ENCODE data around the gene MAF. TPM values are rescaled to one million over a fixed set of nuclear protein-coding genes. Genes with fewer than 3 reads are reported as not detected.

MAF gene
- total and polyA plus RNA-seq, 11 donors = 2.8 to 59.0 (median 11.3) TPM

DNA sequence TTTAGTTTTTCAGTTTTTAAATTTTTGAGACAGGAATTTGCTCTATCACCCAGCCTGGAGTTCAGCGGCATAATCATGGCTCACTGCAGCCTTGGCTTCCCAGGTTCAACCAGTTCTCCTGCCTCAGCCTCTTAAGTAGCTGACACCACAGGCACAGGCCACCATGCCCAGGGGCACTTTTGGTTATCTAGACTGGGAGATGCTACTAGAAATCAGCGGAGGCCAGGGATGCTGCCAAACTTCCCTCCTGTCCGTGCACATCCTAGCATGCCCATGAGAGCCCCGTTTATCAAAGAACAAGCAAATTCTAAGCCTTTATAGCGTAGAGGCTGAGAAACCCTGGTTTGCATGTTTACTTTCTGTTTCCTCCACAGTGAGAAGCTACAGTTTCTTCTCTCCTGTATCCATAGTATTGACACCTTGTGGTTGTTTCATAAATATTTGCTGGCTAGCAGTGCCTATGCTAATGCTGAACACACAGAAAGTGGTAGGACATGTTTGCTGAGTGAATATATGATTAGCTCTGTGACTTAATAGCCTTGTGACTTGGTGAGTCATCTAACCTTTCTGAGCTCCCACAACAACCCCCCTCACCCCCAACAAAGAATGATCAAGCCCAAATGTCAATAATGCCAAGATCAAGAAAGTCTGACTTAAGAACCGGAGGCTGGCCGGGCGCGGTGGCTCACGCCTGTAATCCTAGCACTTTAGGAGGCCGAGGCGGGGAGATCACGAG is 39.2 kb upstream of the MAF start:
- Histone ChIP-seq H3K27me3 (peaks cover 0 to 5% (median 0%) of the 10 kb centered on the region in 9 donors), H3K27ac (no peak overlapping the region), H3K9me3 (no peaks in the 10 kb centered on the region), H3K36me3 (no peaks in the 10 kb centered on the region), H3K4me1 (peaks cover 0 to 8% (median 0%) of the 10 kb centered on the region in 12 donors), H3K4me3 (no peak overlapping the region)
- DNase-seq (no peak), ATAC-seq (no peak)
- TF ChIP-seq POLR2A (IDR thresholded peaks at IDR 0.05) = no peak
- TF ChIP-seq, protein P1, sequence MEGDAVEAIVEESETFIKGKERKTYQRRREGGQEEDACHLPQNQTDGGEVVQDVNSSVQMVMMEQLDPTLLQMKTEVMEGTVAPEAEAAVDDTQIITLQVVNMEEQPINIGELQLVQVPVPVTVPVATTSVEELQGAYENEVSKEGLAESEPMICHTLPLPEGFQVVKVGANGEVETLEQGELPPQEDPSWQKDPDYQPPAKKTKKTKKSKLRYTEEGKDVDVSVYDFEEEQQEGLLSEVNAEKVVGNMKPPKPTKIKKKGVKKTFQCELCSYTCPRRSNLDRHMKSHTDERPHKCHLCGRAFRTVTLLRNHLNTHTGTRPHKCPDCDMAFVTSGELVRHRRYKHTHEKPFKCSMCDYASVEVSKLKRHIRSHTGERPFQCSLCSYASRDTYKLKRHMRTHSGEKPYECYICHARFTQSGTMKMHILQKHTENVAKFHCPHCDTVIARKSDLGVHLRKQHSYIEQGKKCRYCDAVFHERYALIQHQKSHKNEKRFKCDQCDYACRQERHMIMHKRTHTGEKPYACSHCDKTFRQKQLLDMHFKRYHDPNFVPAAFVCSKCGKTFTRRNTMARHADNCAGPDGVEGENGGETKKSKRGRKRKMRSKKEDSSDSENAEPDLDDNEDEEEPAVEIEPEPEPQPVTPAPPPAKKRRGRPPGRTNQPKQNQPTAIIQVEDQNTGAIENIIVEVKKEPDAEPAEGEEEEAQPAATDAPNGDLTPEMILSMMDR (IDR thresholded peaks at IDR 0.05) = no peak
- intact Hi-C loops (cut with DNase I) = no loop called here
- 88 to 92% (median 90%) methylated on average over 12 to 13 of the region's 13 CpGs for WGBS, 4 donors

DNA sequence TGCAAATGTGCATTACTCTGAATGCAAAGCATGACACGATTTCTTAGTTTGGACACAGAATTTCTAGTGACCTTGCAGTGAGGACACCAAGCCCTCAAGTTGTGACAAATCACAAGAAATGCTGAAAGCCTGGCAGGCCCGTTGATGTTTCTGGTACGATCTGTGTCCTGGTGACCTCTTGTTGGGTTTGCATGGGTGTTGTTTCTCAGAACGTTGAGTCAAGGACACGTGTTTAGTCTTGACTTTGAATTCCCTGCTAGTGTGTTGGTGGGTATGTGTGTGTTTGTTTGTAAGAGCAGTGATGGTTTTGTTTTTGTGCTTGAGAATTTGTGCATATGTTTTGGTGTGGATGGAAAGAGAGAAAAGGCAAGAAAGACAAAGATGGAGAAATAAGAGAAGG is 37.8 kb upstream of the MAF start:
- no peak for ATAC-seq
- no peak for DNase-seq
- no peak overlapping the region for H3K27ac ChIP-seq

DNA sequence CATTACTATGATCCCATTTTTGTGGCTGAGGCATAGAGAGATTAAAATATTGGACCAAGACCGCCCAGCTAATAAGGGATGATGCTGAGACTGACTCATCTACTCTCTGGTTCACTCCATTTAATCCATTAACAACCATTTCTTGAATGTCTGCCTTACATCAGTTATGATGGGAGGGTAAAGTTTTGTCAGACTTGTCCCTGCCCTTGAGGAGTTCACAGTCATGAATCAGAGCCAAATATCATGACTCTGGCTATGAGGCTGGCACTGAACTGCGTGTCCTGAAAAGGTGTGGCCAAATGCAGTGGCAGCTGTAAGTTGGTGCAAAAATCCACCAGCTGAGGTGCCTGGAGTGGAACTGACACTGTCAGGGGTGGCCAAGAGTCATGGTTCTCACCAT is 35.0 kb upstream of the MAF start:
- H3K9me3 ChIP-seq = no peaks in the 10 kb centered on the region
- H3K36me3 ChIP-seq = no peaks in the 10 kb centered on the region
- no peaks in the 10 kb centered on the region for H3K27me3 ChIP-seq
- H3K4me1 ChIP-seq = peaks cover 0 to 2% (median 0%) of the 10 kb centered on the region in 12 donors
- 95 to 100% (median 98%) methylated on average over 2 of the region's 2 CpGs for WGBS, 4 donors
- no peak for TF ChIP-seq POLR2A (IDR thresholded peaks at IDR 0.05)
- TF ChIP-seq, protein P1 (IDR thresholded peaks at IDR 0.05) = no peak
- H3K4me3 ChIP-seq = no peak overlapping the region
- DNase-seq = no peak
- no peak overlapping the region for H3K27ac ChIP-seq
- no peak for ATAC-seq
- intact Hi-C loops (cut with DNase I) = no loop called here

More for the DNA sequence above, 37.8 kb upstream of the MAF start:
- TF ChIP-seq POLR2A (IDR thresholded peaks at IDR 0.05) = no peak
- TF ChIP-seq, protein P1 (IDR thresholded peaks at IDR 0.05) = no peak
- no peak overlapping the region for H3K4me3 ChIP-seq
- no peaks in the 10 kb centered on the region for H3K36me3 ChIP-seq
- 86 to 88% (median 87%) methylated on average over 5 of the region's 5 CpGs for WGBS, 4 donors
- peaks cover 0 to 8% (median 0%) of the 10 kb centered on the region in 12 donors for H3K4me1 ChIP-seq
- H3K27me3 ChIP-seq = peaks cover 0 to 5% (median 0%) of the 10 kb centered on the region in 9 donors
- intact Hi-C loops (cut with DNase I) = no loop called here
- no peaks in the 10 kb centered on the region for H3K9me3 ChIP-seq

DNA sequence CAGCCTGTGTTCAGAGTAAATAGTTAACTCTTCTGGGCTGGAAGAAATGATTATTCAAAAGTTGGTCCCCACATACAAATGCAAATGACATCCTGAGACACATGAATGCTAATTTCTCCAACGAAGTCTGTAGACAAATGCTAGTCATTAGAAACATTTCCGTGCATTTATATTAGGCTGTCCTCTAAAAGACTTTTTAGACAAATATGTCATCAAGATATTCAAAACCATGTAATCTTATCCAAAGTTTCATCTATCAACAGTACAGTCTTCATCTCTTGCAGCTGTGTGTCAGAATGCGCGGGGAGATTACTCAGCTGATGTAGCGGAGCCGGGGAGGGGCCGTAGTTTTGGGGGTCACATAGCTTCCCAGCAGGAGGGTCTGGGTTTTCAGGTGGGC is 33.8 kb upstream of the MAF start:
- Histone ChIP-seq H3K27me3 (no peaks in the 10 kb centered on the region), H3K9me3 (peaks cover 0 to 4% (median 0%) of the 10 kb centered on the region in 12 donors), H3K4me1 (no peaks in the 10 kb centered on the region), H3K27ac (no peak overlapping the region), H3K4me3 (no peak overlapping the region), H3K36me3 (no peaks in the 10 kb centered on the region)
- intact Hi-C loops (cut with DNase I) = no loop called here
- WGBS, 4 donors = 92 to 95% (median 93%) methylated on average over 7 of the region's 7 CpGs
- no peak for DNase-seq
- no peak for ATAC-seq
- TF ChIP-seq, protein P1 (IDR thresholded peaks at IDR 0.05) = no peak
- TF ChIP-seq POLR2A (IDR thresholded peaks at IDR 0.05) = no peak
